Testis (tissue), 3 donors: Measurements from ENCODE around the gene PAQR4. TPM values are rescaled to one million over a fixed set of nuclear protein-coding genes. Genes with fewer than 3 reads are reported as not detected.

Experiments used
- DNase-seq: peaks from one replicate; pipeline ENCODE4 v3.0.0-alpha.2; 2019
- H3K27ac ChIP-seq, 2 donors: fragments of 200-600 bp; sonication (generic); one replicate each; pipeline ENCODE4 v1.5.1; 2019
- H3K27me3 ChIP-seq: fragments of 200-600 bp; sonication (generic); one replicate; pipeline ENCODE4 v1.5.1; 2019
- H3K36me3 ChIP-seq: fragments of 200-600 bp; sonication (generic); one replicate; pipeline ENCODE4 v1.5.1; 2017; ENCODE audit warnings: low read depth; ENCODE audit errors: missing control alignments
- H3K4me1 ChIP-seq: fragments of 200-600 bp; sonication (generic); one replicate; pipeline ENCODE4 v1.5.1; 2019
- H3K4me3 ChIP-seq, 2 donors: fragments of 200-600 bp; sonication (generic); one replicate each; pipeline ENCODE4 v1.5.1; 2017 to 2019
- H3K9me3 ChIP-seq: fragments of 200-600 bp; sonication (generic); one replicate; pipeline ENCODE4 v1.5.1; 2017
- CTCF ChIP-seq, 3 experiments: fragments of 450-650 bp in 2 of 3; fragments of 200-600 bp in 1 of 3; sonication (generic) in 1 of 3; IDR thresholded peaks; one replicate each; pipeline ENCODE4 v1.5.1; 2016 to 2019; ENCODE audit warnings: antibody characterized with exemption in 3 of 3, mild to moderate bottlenecking in 2 of 3, moderate library complexity in 1 of 3
- POLR2A ChIP-seq: fragments of 450-650 bp; IDR thresholded peaks from one replicate; pipeline ENCODE4 v1.6.1; 2017; ENCODE audit warnings: antibody characterized with exemption, mild to moderate bottlenecking, moderate library complexity
- WGBS, 2 donors: methylation state at CpG; one replicate each; pipeline ENCODE4 v1.1.5; 2018; 5-methylcytosine and 5-hydroxymethylcytosine counted together
- intact Hi-C: fragments of 100-400 bp; cut with DNase I; formaldehyde crosslinking; loops from one replicate; pipeline ENCODE4 v1.15.1; 2023; ENCODE audit warnings: low total_unique reads
- polyA plus RNA-seq: library from polyadenylated mRNA; stranded (reverse); fragments of 350-450 nt; fragmentation: Illumina TruSeq; extraction: RNeasy Lipid Tissue Mini Kit (QIAGEN cat#74804); gene quantifications from one replicate; pipeline ENCODE4 v1.2.3, GENCODE V29; 2014; ENCODE audit warnings: low read depth, low replicate concordance; ENCODE audit not compliant: insufficient read depth
- total RNA-seq, 2 donors: library from RNA; depleted of rRNA; stranded (reverse); fragments of >200 nt; gene quantifications; one replicate each; pipeline ENCODE4 v1.2.3, GENCODE V29; 2016

Gene PAQR4
- total and polyA plus RNA-seq, 3 donors from 2014 or later, result 6.2 to 7.1 (median 6.4) TPM

DNA sequence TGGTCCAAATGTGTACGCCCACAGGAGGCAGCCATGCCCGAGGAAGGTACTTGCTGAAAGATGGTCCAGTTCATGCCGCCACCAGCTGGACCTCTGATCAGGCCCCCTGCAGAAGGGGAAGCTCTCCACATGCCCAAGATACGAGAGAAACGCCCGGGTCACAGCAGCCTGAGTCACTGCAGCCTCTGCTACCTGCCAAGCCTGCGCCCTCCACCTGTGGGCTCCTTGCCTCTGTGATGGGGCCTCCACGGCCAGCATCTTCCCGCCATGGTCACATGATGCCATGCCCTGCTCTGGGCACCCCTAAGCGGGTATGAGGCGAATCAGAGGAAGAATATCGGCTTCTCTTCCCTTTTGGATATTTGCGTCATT, 18.8 kb upstream of the PAQR4 start:
- Histone ChIP-seq H3K36me3 (no peaks in the 10 kb centered on the region), H3K4me3 (no peak overlapping the region), H3K27ac (no peak overlapping the region), H3K27me3 (no peaks in the 10 kb centered on the region), H3K9me3 (no peaks in the 10 kb centered on the region), H3K4me1 (no peaks in the 10 kb centered on the region)
- DNase-seq, result no peak
- WGBS, 2 donors, result 97 to 100% methylated on average over 5 to 13 of the region's 13 CpGs
- intact Hi-C loops, result no loop called here
- TF ChIP-seq CTCF (IDR thresholded peaks at IDR 0.05), result no peak

DNA sequence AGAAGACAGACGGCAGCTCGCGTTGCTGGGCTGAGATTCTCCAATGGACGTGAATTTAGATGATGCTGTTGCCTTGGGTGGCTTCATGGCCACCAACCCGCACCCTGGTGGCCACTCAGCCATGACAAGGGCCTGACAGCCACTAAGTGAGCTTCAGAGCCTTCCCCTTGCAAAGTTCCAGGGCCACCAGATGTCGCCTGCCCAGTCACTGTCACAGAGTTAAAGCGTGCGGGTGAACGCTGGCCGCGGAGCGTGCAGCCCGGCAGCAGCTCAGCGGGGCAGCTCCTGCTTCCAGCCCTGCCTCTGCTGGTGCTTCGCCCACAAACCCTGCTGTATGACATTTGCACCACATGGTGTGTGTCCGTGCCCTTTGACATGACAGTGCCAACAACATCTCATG, 18.4 kb upstream of the PAQR4 start:
- no peak for DNase-seq
- intact Hi-C loops, result no loop called here
- H3K4me1 ChIP-seq, result no peaks in the 10 kb centered on the region
- TF ChIP-seq POLR2A, result no peak
- no peak for TF ChIP-seq CTCF (IDR thresholded peaks at IDR 0.05)
- H3K36me3 ChIP-seq, result no peaks in the 10 kb centered on the region
- 87 to 90% methylated on average over 12 to 16 of the region's 16 CpGs for WGBS, 2 donors
- no peaks in the 10 kb centered on the region for H3K27me3 ChIP-seq
- H3K4me3 ChIP-seq, result no peak overlapping the region
- no peak overlapping the region for H3K27ac ChIP-seq
- H3K9me3 ChIP-seq, result no peaks in the 10 kb centered on the region

GRCh38 chr16:2952679-2953078, 16.5 kb upstream of the PAQR4 start:
- H3K4me1 ChIP-seq, result no peaks in the 10 kb centered on the region
- intact Hi-C loops, result no loop called here
- H3K9me3 ChIP-seq, result no peaks in the 10 kb centered on the region
- DNase-seq, result no peak
- H3K4me3 ChIP-seq, result no peak overlapping the region
- H3K27ac ChIP-seq, result no peak overlapping the region
- H3K27me3 ChIP-seq, result no peaks in the 10 kb centered on the region
- 79 to 86% methylated on average over 10 to 11 of the region's 11 CpGs for WGBS, 2 donors
- no peaks in the 10 kb centered on the region for H3K36me3 ChIP-seq
- no peak for TF ChIP-seq CTCF (IDR thresholded peaks at IDR 0.05)
- TF ChIP-seq POLR2A, result no peak

DNA sequence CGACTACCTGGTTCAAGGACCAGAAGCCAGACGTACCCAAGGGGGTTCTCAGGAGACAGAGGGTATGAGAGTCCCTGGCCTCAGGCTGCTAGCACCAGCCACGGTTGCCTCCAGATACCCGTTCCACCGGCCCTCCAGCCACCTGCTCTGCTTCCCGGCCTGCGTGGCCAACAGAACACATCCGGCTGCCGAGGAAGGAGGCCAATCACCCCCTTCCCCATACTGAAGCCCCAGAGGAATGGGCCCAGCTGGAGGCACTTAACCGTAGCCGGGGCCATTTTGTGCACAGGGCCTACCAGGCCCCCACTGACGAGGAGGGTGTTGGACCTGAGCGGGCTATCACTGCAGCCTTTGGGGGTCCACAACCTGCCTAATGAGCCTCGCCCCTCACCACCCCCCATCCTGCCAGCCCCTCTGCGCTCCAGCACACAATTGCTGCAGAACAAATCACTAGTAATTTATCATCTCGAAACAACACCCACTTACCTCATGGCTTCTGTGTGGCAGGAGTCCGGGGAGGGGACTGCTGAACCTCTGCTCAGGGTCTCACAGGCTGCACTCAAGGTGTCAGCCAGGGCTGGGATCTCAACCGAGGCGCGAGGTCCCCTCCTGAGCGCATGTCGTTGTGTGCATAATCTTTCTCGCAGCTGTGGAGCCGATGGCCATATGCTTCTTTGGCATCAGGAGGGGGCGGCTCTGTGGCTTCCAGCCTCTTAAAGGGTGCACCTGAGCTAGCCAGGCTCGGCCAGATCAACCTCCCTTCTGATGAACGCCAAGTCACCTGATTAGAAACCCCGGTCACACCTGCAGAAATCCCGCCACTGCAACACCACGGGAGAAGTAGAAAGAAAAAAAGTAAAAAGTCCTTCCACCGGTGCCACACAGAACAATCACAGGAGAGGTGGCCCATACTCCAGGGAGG, 15.2 kb upstream of the PAQR4 start:
- TF ChIP-seq CTCF (IDR thresholded peaks at IDR 0.05) (no peak), POLR2A (no peak)

More for the DNA sequence above, 15.2 kb upstream of the PAQR4 start:
- Histone ChIP-seq H3K27me3 (no peaks in the 10 kb centered on the region), H3K4me1 (no peaks in the 10 kb centered on the region), H3K27ac (no peak overlapping the region), H3K4me3 (no peak overlapping the region), H3K36me3 (no peaks in the 10 kb centered on the region), H3K9me3 (no peaks in the 10 kb centered on the region)
- intact Hi-C loops, result no loop called here
- DNase-seq, result no peak
- WGBS, 2 donors, result 60 to 70% methylated on average over 19 to 31 of the region's 31 CpGs
